Hematopoietic multipotent progenitor cell treated with erythropoietin and hydrocortisone succinate and interleukin-3 and kit ligand, for 17 days (in vitro differentiated cells): ENCODE measurements around the gene TCEAL9.
"Not testable (repeated sequence)": the region's sequence is repeated elsewhere in the genome, so short reads cannot be mapped to it uniquely, and the experiment has no call there.

Experiments used
- DNase-seq: peaks from one replicate; pipeline ENCODE4 v3.0.0-alpha.2; 2015; ENCODE audit warnings: low spot score

The TCEAL9 gene

DNA sequence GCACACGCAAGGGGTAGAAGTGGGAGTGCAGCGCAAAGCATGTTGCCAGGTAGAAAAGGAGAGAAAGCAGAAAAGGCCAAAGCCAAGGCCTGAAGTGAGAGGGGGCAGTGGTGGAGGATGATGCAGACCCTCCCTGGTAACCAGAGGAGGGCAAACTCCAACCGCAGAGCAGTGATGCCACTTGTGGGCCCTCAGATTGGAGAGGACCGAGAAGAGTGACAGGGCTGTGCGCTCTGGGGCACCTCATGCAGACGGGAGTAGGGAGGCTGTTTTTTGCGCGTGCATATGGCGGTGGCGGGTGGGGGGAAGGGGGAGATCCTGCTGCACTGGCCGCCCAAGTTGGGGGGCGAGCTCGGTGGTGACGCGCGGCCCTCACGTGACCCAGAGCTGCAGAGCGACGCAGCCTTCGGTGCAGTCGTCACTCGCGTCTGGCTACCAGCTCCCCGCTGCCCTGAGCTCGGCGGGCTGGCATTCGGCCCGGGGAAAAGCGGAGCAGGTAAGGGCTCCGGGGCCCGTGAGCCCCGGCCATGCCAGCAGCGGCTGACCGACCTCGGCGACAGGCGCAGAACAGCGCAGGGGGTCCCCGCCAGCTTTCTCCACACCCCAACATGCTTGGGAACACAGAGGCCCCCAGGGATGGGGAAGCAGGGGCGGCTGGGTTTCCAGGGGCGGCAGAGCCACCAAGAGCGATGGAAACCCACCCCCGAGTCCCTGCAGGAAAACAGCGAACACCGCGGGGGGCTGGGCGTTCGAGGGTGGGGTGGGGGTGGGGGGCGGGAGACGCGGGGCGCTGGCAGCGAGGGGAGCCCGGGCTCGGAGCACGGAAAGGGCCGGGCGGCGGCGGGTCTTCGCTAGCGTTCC lies 20.0 kb downstream of the TCEAL9 start, which contains the start of gene BEX3:
Gene BEX3 (plus strand): TSS at position 421 of the 861 bp plus-strand sequence. CDS start 984 bp downstream, outside the sequence.
- no peak for DNase-seq

GRCh38 chrX:103376979-103377324 lies 20.6 kb downstream of the TCEAL9 start:
- DNase-seq, result no peak

GRCh38 chrX:103378990-103379389 lies 22.7 kb downstream of the TCEAL9 start:
- DNase-seq, result no peak

GRCh38 chrX:103382877-103383276 lies 26.6 kb downstream of the TCEAL9 start:
- no peak for DNase-seq

GRCh38 chrX:103384672-103385071 lies 28.4 kb downstream of the TCEAL9 start:
- DNase-seq, result no peak

DNA sequence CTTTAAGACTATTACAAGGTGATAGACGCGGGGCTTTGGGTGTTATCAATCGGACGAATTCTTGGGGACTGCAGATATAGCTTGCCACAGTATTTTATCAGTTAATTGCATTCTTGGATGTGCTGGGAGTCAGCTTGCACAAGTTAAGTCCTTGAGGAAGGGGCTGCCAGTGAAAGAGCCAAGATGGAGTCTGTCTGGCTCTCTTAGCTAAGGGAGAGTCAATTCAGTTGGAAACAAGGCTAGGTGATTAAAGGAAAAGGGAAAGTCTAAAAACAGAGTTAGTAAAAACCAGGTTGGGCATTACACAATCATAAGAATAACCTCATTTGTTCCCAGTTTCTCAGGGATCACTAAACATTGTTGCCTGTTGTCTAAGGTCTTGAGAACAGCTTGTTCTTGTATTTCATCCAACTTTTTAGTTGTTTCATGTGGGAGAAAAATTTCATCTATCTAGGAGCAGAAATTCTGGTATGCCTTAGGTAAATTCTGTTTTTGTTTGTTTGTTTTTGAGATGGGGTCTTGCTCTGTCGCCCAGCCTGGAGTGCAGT lies 29.1 kb downstream of the TCEAL9 start:
- not testable (repeated sequence) for DNase-seq

- DNase-seq, result no peak
These were observed 30.0 kb downstream of the TCEAL9 start for GRCh38 chrX:103386332-103386731.

- DNase-seq, result no peak
These were observed 37.2 kb downstream of the TCEAL9 start for GRCh38 chrX:103393487-103393886.

- no peak for DNase-seq
These were observed 39.9 kb downstream of the TCEAL9 start for GRCh38 chrX:103396186-103396585.

DNA sequence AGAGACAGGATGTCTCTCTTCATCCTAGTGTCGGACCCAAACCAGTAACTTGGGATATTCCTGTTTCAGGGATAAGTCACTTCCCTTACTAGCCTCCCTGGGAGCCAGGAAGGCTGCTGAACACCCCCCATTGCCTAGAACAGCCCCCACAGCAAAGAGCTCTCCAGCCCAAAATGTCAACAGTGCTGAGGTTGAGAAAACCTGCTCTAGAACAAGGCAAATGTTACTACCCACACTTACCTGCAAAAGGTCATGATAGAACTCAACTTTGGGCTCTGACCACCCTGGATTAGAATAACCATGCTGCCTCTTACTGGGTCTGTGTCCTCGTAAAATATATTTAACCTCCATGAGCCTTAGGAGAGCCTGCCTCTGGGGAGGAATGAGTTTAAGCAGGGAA lies 40.4 kb downstream of the TCEAL9 start:
- DNase-seq, result no peak

GRCh38 chrX:103397707-103398106 lies 41.4 kb downstream of the TCEAL9 start:
- DNase-seq, result no peak

DNA sequence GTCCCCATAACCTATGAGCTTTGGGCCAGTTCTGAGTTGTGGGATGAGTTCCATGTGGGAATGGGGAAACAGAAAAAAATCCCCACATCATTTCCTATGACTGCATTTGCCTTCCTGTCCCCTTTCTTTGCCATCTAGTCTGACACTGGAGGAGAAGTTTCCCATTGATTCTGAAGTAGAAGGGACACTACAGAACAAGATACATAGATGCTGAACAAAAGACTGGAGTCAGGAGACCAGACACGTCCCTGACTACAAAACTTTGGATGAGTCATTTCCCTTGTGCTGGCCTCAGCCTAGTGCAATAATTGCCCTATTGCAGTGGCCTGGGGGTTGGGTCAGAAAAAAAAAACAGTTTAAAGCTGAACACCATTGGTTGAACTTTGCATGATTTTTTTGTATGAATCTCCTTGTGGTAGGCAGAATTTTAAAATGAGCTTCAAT lies 42.1 kb downstream of the TCEAL9 start:
- DNase-seq, result no peak

- DNase-seq, result no peak
These were observed 43.4 kb downstream of the TCEAL9 start for GRCh38 chrX:103399744-103400143.

DNA sequence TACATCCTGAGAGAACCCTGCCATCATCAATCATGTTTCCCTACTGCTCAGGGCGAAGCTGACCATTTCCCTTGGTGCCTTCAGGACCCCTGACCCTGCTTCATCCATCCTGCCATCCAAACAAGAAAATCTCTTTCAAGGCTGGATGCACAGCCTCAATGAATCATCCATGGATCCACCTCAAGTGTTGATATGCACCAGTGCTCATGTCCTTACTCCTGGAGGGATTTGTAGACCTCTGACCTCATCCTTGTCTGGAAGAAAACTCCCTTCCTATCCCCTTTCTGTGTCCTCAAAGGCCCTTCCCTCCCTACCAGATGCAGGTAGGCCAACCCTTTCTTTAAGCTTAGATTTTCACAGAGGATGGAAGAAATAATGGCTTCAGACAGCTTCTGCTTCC lies 44.6 kb downstream of the TCEAL9 start:
- no peak for DNase-seq

- peak; percentile 4 for DNase-seq
These were observed 48.1 kb downstream of the TCEAL9 start for GRCh38 chrX:103404231-103405008.

- no peak for DNase-seq
These were observed 48.7 kb downstream of the TCEAL9 start for GRCh38 chrX:103405009-103405333.

GRCh38 chrX:103406256-103406655 lies 50.0 kb downstream of the TCEAL9 start:
- DNase-seq, result no peak

DNA sequence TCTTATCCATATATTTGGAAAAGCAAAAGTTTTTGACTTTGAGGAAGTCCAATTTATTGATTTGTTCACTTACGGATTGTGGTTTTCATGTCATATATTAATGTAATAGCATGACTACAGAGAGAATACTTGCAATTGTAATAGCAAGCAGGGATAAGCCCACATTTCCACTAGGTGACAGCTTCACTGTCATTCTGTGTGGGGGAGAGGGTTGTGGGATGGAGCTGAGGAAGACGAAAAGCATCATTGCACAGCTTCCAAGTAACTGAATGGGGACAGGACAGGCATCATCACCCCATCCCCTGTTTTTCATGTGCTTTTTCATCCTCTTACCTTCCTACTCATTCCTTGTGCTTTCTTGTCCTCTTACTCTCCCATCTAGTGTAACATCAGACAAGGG lies 51.5 kb downstream of the TCEAL9 start:
- no peak for DNase-seq
